Ureter (tissue), 1 donor: ENCODE data around the gene IGF1R. TPM values are rescaled to one million over a fixed set of nuclear protein-coding genes. Genes with fewer than 3 reads are reported as not detected.

Experiments used
- DNase-seq: peaks from one replicate; pipeline ENCODE4 v3.0.0-alpha.2; 2020; ENCODE audit warnings: low spot score
- total RNA-seq: library from RNA; stranded (reverse); gene quantifications from one replicate; pipeline ENCODE4 v1.2.4, GENCODE V29; 2023
- donor health status: DM: yes; HTN: yes; CAD: no.

The IGF1R gene
- total RNA-seq, 1 donor from 2014 or later: 88.6 TPM

GRCh38 chr15:98648654-98649471 lies 524 bp downstream of the IGF1R start:
- DNase-seq: no peak

GRCh38 chr15:98649472-98650416 lies 1.4 kb downstream of the IGF1R start:
- peak; percentile 66 for DNase-seq

- DNase-seq: no peak
These were observed 2.2 kb downstream of the IGF1R start for GRCh38 chr15:98650417-98651035.

- DNase-seq: no peak
These were observed 2.7 kb downstream of the IGF1R start for GRCh38 chr15:98651036-98651481.

- DNase-seq: no peak
These were observed 3.4 kb downstream of the IGF1R start for GRCh38 chr15:98651581-98652220.

- DNase-seq: no peak
These were observed 5.3 kb downstream of the IGF1R start for GRCh38 chr15:98653686-98654085.

- DNase-seq: no peak
These were observed 6.5 kb downstream of the IGF1R start for GRCh38 chr15:98654790-98655360.

GRCh38 chr15:98655732-98656131 lies 7.4 kb downstream of the IGF1R start:
- DNase-seq: no peak

- no peak for DNase-seq
These were observed 9.4 kb downstream of the IGF1R start for GRCh38 chr15:98657721-98658120.

- no peak for DNase-seq
These were observed 10.7 kb downstream of the IGF1R start for GRCh38 chr15:98658831-98659699.

GRCh38 chr15:98660055-98660454 lies 11.7 kb downstream of the IGF1R start:
- no peak for DNase-seq

- no peak for DNase-seq
These were observed 14.7 kb downstream of the IGF1R start for GRCh38 chr15:98663045-98663444.

- no peak for DNase-seq
These were observed 15.3 kb downstream of the IGF1R start for GRCh38 chr15:98663606-98664005.

GRCh38 chr15:98666441-98666840 lies 18.1 kb downstream of the IGF1R start:
- no peak for DNase-seq

- no peak for DNase-seq
These were observed 18.5 kb downstream of the IGF1R start for GRCh38 chr15:98666841-98667240.

GRCh38 chr15:98667521-98668179 lies 19.3 kb downstream of the IGF1R start:
- no peak for DNase-seq

- DNase-seq: no peak
These were observed 20.4 kb downstream of the IGF1R start for GRCh38 chr15:98668566-98669308.

GRCh38 chr15:98669638-98670037 lies 21.3 kb downstream of the IGF1R start:
- no peak for DNase-seq
